CD4-positive, alpha-beta T cell treated with Interleukin-17A for 4 hours (primary cell): Measurements from ENCODE around the gene DGUOK.
"Not testable (repeated sequence)": the region's sequence is repeated elsewhere in the genome, so short reads cannot be mapped to it uniquely, and the experiment has no call there.

ENCODE experiments used
- DNase-seq: peaks from one replicate; pipeline ENCODE4 v3.0.0-alpha.2; 2020; ENCODE audit warnings: mixed read lengths

The DGUOK gene

DNA sequence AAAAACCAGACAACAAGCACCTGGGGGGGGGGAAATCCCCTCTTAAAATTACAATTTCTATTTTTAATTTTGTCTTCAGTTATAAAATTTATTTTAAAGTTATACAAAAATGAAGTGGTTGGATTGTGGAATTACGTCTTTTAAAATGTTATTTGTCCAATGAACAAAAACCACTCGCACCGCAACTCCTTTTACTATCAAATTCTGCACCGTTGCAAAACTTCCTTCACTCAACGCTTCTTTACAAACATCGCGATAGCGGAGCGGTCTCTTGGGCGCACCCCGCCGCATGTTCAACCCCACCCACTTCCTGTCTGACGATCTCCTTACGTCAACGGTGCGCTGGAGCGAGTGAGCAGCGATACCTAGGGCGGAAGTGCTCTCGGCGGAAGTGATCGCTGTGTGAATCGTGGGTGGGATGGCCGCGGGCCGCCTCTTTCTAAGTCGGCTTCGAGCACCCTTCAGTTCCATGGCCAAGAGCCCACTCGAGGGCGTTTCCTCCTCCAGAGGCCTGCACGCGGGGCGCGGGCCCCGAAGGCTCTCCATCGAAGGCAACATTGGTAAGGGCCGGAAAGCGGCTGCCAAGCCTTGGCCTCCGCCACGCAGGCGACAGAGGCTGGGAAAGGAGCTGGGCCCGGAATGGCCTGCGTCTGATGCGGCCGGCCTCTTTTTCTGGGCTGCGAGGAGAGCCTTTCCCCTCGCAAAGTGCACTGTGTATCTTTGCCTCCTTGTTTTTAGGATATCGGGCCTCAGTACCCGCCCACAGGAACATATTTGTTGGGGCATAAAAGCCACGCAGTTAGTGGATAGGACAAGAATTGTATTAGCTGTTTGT, at the start of gene DGUOK:
TSS of gene DGUOK (plus strand) at position 388 of the 835 bp plus-strand sequence. CDS start at position 419, 31 bp downstream.
- peak; percentile 96 for DNase-seq

DNA sequence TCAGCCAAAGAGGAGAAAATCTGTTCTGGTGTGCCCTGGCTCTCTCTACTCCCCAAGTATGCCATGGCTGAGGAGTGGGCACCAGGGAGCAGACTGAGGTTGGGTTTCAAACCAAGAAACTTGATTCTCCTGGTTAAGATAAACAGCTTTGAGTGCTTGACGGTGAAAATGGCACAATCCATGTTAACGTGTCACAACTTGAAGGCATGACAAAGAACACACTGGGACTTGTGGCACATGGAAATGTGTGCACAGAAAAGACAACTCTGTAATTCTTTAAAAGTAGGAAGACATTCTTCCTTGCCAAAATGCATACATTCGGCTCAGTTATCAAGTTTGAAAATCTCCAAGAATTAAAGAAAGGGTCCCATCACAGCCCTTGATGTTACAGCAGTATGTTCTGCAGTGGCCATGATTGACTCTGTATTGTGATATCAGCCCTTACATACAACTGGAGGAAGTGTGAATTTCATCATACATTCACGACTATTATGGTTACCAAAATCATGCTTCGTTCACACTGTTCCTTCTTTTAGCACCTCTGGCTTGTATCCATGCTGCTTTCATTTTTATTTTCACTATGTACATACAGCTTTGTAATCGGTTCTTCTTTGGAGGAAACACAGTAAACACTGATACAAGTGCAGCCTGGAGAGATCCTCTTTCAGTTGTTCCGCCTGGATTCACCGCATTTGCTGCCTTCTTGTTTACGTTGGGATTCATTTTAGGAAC, 49.4 kb upstream of the DGUOK start:
- DNase-seq, result no peak

GRCh38 chr2:73877984-73878383, 48.7 kb upstream of the DGUOK start:
- not testable (repeated sequence) for DNase-seq

DNA sequence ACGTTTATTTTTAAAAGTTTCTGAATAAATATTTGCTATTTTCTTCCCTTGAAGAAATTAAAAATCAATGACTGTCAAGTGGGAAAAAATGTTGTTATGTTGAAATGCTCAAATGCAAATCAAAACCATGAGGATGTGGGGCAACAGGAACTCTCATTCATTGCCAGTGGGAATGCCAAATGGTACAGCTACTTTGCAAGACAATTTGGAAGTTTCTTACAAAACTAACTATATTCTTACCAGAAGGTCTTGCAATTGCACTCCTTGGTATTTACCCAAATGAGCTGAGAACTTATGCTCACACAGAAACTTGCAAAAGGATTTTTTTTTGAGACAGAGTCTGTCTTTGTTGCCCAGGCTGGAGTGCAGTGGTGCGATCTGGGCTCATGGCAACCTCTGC, 41.3 kb upstream of the DGUOK start:
- DNase-seq, result no peak

DNA sequence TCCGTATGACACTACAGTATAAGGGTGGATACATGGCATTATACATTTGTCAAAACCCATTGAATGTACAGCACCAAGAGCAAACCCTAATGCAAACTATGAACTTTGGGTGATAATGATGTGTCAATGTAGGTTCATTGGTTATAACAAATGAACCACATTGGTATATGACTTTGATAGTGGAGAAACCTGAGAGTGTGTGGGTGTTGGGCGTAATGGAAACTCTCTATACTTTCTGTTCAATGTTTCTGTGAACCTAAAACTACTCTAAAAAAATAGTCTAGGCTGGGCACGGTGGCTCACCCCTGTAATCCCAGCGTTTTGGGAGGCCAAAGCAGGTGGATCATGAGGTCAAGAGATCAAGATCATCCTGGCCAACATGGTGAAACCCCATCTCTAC, 40.3 kb upstream of the DGUOK start:
- no peak for DNase-seq

DNA sequence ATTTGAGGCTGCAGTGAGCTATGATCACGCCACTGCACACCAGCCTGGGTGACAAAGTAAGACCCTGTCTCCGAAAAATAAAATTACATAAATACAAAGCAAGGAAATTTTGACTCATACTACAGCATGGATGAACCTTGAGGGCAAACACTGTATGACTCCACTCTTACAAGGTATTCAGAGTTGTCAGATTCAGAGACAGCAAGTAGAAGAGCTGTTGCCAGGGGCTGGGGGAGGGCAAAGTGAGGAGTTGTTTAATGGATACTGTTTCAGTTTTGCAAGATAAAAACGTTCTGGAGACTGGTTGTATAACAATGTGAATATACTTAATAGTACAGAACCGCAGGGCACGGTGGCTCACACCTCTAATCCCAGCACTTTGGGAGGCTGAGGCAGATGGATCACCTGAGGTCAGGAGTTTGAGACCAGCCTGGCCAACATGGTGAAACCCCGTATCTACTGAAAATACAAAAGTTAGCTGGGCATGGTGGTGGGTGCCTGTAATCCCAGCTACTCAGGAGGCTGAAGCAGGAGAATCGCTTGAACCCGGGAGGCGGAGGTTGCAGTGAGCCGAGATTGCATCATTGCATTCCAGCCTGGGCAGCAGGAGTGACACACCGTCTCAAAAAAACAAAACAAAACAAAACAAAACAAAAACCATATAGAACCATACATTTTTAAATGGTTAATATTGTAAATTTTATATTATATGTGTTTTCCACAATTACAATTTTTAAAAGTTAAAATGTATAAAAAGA, 38.9 kb upstream of the DGUOK start:
- DNase-seq, result not testable (repeated sequence)

- DNase-seq, result no peak
Measured at GRCh38 chr2:73888388-73888787, 38.3 kb upstream of the DGUOK start.

- no peak for DNase-seq
Measured at GRCh38 chr2:73889206-73889605, 37.5 kb upstream of the DGUOK start.

- DNase-seq, result no peak
Measured at GRCh38 chr2:73890301-73891092, 36.2 kb upstream of the DGUOK start.

DNA sequence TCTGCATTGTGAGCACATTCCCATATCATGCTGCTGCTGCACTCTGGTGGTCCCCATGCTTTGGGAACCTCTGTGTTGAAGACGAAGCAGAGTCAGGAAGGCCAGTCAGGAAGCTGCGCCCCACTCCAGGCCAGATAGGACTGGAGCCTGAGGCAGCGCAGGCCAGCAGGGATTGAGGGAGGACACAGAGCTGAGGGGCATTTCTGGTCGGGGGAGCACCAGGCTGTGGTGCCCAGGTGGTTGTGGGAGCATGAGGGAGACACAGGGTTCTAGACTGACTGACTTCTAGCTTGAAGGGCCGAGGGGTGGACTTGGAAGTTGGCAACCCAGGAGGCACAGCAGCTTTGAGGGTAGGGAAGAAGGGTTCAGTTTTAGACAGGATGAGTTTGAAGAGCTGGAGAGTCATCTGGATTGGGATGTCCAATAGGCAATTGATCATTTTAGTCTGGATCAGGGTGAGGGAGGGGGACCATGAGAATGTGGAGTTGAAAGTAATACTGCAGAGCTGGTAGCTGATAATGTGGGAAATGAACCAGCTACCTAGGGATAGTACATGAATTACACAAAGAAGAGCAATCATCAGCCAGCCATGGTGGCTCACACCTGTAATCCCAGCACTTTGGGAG, 35.3 kb upstream of the DGUOK start:
- DNase-seq, result no peak

GRCh38 chr2:73892631-73893329, 33.9 kb upstream of the DGUOK start, which contains the start of gene ACTG2:
TSS of gene ACTG2 (plus strand) at chr2:73893008. CDS start at chr2:73901312, 8,304 bp downstream.
- no peak for DNase-seq

- no peak for DNase-seq
Measured at GRCh38 chr2:73893764-73894474, 32.8 kb upstream of the DGUOK start.

GRCh38 chr2:73894475-73894850, 32.2 kb upstream of the DGUOK start:
- no peak for DNase-seq

DNA sequence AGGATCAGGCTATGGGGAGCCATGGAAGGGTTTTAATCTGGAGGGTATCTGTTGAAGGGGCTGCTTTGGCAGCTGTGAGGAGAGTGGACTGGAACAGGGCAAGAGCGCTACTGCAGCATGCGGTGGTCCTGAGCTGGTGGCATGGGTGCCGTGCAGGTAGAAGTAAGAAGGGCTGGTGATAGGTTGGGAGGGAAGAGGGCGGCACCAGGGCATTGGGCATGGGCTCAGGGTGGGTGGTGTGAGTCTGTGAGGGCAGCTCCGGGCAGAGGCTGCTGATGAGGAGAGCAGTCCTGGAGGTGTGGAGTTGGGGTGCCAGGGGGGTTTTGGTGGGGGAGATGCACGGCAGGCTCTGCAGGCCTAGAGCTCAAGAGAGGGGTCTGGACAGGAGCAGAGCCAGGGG, 31.8 kb upstream of the DGUOK start:
- no peak for DNase-seq

DNA sequence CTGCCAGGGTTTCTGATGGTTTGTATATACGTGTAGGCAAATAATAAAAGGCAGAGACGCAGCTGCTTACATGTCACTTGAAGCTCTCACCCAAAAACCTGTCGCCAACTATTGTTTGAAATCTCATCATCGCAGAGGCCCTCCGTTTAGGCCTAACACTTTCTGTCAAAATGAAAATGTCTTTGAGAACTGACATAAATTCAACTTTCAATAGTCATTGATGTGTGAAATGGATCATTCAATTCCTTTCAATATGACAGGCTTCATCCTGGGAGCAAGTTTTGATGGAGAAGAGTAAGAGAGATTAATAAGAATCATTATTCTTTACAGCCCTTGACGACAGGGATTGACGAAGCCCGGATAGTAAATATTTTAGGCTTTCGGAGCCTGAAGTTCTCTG, 31.2 kb upstream of the DGUOK start:
- DNase-seq, result no peak

DNA sequence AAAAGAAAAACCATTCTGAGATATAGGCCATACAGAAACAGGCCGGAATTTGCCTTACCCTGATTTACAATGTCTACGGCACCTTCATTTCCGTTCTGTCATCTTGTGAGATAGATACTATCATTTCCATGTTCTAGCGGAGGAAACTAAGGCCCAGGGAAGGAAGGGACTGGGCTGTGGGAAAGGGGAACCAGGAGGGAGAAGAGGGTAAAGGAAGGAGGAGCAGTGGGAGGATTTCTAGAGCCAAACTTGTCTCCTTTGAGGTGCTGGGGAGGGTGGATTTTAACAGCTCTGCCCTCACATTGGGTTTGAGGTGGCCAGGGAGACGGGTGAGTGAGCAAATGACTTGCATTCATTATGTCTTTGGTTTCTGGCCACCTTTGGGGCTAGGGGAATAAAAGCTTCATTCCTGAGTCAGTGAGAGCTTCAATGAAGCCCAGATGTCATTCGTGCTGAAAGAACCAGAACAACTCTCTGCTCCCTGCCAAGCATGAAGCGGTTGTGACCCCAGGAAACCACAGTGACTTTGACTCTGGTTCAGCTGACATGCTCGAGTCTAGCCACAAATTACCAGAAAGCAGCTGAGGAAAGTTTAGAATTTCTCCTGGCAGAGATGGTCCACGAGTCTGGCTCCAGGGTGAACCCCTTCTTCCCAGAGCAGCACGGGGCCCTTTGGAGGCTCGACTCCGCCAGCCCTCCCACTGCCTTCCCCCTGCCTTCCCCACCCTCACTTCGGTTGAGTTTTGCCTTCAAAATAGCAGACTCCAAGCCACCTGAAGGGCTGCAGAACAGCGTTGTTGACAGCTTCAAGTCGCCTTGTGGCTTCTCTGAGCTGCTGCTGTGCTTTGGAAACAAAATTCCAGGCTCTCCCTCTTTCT, 30.1 kb upstream of the DGUOK start:
- peak; percentile 53 for DNase-seq

- no peak for DNase-seq
Measured at GRCh38 chr2:73897240-73897583, 29.5 kb upstream of the DGUOK start.

GRCh38 chr2:73897934-73898333, 28.7 kb upstream of the DGUOK start:
- DNase-seq, result no peak

DNA sequence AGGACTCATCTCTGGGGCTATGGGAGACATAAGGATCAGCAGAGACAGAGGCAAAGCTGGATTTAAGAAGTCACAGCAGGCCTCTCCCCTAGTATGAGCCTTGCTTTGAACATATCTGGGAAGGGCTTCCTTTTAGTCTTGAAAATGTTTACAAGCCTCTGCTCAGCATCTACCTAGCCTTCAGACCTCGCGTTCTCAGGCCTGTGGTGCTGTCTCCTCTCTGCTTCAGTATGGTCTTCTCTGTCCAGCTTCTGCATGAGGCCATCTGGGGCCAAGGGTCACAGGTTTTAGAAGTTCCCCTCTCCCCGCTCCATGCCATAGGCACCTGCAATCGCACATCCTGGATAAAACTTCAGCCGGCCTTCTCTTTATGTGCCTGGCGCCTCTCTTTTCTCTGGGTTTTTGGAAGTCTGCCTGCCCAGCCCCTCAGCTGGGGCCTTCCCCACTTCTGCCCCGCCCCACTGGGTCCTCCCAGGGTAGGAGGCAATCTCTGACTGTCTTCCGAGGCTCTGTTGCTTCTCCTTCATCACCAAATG, 26.8 kb upstream of the DGUOK start:
- no peak for DNase-seq

GRCh38 chr2:73901143-73901542, 25.5 kb upstream of the DGUOK start:
- no peak for DNase-seq
